HG03439 (cell line): ENCODE data around the gene HSPB6.
"Not testable (repeated sequence)": the region's sequence is repeated elsewhere in the genome, so short reads cannot be mapped to it uniquely, and the experiment has no call there.

ENCODE experiments used
- ATAC-seq: cut with Tn5 transposase; IDR thresholded peaks from one replicate; pipeline ENCODE4 v1.9.1; 2021; ENCODE audit warnings: mild to moderate bottlenecking, moderate library complexity; ENCODE audit not compliant: unreplicated experiment

HSPB6 gene

GRCh38 chr19:35756377-35757230, at the start of gene HSPB6:
Gene HSPB6, minus strand, starts transcription at chr19:35757029. Its CDS starts 21 bp downstream, at chr19:35757008.
- ATAC-seq: no peak

- no peak for ATAC-seq
These were observed 49.8 kb upstream of the HSPB6 start for GRCh38 chr19:35806597-35806996.

GRCh38 chr19:35805526-35806102, 48.8 kb upstream of the HSPB6 start:
- ATAC-seq: no peak

GRCh38 chr19:35801828-35802227, 45.0 kb upstream of the HSPB6 start:
- ATAC-seq: no peak

GRCh38 chr19:35797663-35798062, 40.8 kb upstream of the HSPB6 start:
- ATAC-seq: no peak

GRCh38 chr19:35796645-35797542, 40.1 kb upstream of the HSPB6 start:
- no peak for ATAC-seq

GRCh38 chr19:35795564-35795963, 38.7 kb upstream of the HSPB6 start:
- not testable (repeated sequence) for ATAC-seq

- no peak for ATAC-seq
These were observed 36.7 kb upstream of the HSPB6 start for GRCh38 chr19:35793381-35794165.

- ATAC-seq: no peak
These were observed 36.1 kb upstream of the HSPB6 start for GRCh38 chr19:35792888-35793287.

GRCh38 chr19:35792312-35792711, 35.5 kb upstream of the HSPB6 start:
- no peak for ATAC-seq

- ATAC-seq: no peak
These were observed 35.0 kb upstream of the HSPB6 start for GRCh38 chr19:35791814-35792279.

GRCh38 chr19:35790981-35791813, 34.4 kb upstream of the HSPB6 start:
- no peak for ATAC-seq

GRCh38 chr19:35789978-35790944, 33.4 kb upstream of the HSPB6 start:
- no peak for ATAC-seq

GRCh38 chr19:35789195-35789977, 32.6 kb upstream of the HSPB6 start:
- ATAC-seq: no peak

GRCh38 chr19:35788205-35788960, 31.6 kb upstream of the HSPB6 start:
- no peak for ATAC-seq

- ATAC-seq: no peak
These were observed 30.5 kb upstream of the HSPB6 start for GRCh38 chr19:35787227-35787799.
